GM18520 (cell line): ENCODE results near the gene SURF1.
"Not testable (repeated sequence)": the region's sequence is repeated elsewhere in the genome, so short reads cannot be mapped to it uniquely, and the experiment has no call there.

Experiments used
- ATAC-seq: cut with Tn5 transposase; IDR thresholded peaks from one replicate; pipeline ENCODE4 v1.9.1; 2021; ENCODE audit not compliant: unreplicated experiment

SURF1 gene

GRCh38 chr9:133346021-133346785 lies 10.1 kb downstream of the SURF1 start:
- ATAC-seq: no peak

GRCh38 chr9:133345596-133345995 lies 10.7 kb downstream of the SURF1 start:
- no peak for ATAC-seq

- ATAC-seq: no peak
Observed at GRCh38 chr9:133344979-133345378, 11.3 kb downstream of the SURF1 start.

GRCh38 chr9:133344071-133344470 lies 12.2 kb downstream of the SURF1 start:
- no peak for ATAC-seq

- no peak for ATAC-seq
Observed at GRCh38 chr9:133342570-133342969, 13.7 kb downstream of the SURF1 start.

GRCh38 chr9:133342069-133342406 lies 14.2 kb downstream of the SURF1 start:
- no peak for ATAC-seq

- ATAC-seq: no peak
Observed at GRCh38 chr9:133341369-133342068, 14.8 kb downstream of the SURF1 start.

GRCh38 chr9:133340916-133341315 lies 15.4 kb downstream of the SURF1 start:
- no peak for ATAC-seq

GRCh38 chr9:133340256-133340655 lies 16.0 kb downstream of the SURF1 start:
- no peak for ATAC-seq

GRCh38 chr9:133339641-133340040 lies 16.6 kb downstream of the SURF1 start:
- ATAC-seq: no peak

GRCh38 chr9:133335924-133336811 lies 20.1 kb downstream of the SURF1 start, which contains the start of gene SURF6:
SURF6 (minus strand) TSS chr9:133336188; CDS start chr9:133336132, 56 bp downstream.
- peak; percentile 67 for ATAC-seq

GRCh38 chr9:133334888-133335287 lies 21.4 kb downstream of the SURF1 start:
- not testable (repeated sequence) for ATAC-seq

- no peak for ATAC-seq
Observed at GRCh38 chr9:133334161-133334560, 22.1 kb downstream of the SURF1 start.

- no peak for ATAC-seq
Observed at GRCh38 chr9:133333566-133333965, 22.7 kb downstream of the SURF1 start.

- no peak for ATAC-seq
Observed at GRCh38 chr9:133333011-133333410, 23.3 kb downstream of the SURF1 start.

GRCh38 chr9:133332381-133332730 lies 23.9 kb downstream of the SURF1 start:
- ATAC-seq: no peak

- no peak for ATAC-seq
Observed at GRCh38 chr9:133331641-133332380, 24.5 kb downstream of the SURF1 start.

GRCh38 chr9:133331221-133331620 lies 25.1 kb downstream of the SURF1 start:
- ATAC-seq: no peak

- ATAC-seq: not testable (repeated sequence)
Observed at GRCh38 chr9:133329306-133330156, 26.8 kb downstream of the SURF1 start.
